HG03060 (cell line): ENCODE data around the gene SEMA4A.

Experiments used
- ATAC-seq: cut with Tn5 transposase; IDR thresholded peaks from one replicate; pipeline ENCODE4 v1.9.1; 2021; ENCODE audit warnings: low read depth, moderate number of reproducible peaks; ENCODE audit not compliant: unreplicated experiment

Gene SEMA4A

DNA sequence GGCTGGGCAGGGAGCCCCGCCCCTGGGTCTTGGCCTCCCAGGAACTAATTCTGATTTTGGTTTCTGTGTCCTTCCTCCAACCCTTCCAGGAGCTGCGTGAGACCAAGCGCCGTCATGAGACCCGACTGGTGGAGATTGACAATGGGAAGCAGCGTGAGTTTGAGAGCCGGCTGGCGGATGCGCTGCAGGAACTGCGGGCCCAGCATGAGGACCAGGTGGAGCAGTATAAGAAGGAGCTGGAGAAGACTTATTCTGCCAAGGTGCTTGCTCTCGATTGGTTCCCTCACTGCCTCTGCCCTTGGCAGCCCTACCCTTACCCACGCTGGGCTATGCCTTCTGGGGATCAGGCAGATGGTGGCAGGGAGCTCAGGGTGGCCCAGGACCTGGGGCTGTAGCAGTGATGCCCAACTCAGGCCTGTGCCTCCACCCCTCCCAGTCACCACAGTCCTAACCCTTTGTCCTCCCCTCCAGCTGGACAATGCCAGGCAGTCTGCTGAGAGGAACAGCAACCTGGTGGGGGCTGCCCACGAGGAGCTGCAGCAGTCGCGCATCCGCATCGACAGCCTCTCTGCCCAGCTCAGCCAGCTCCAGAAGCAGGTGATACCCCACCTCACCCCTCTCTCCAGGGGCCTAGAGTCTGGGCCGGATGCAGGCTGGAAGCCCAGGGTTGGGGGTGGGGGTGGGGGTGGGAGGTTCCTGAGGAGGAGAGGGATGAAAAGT lies 18.5 kb upstream of the SEMA4A start:
- ATAC-seq, result no peak

DNA sequence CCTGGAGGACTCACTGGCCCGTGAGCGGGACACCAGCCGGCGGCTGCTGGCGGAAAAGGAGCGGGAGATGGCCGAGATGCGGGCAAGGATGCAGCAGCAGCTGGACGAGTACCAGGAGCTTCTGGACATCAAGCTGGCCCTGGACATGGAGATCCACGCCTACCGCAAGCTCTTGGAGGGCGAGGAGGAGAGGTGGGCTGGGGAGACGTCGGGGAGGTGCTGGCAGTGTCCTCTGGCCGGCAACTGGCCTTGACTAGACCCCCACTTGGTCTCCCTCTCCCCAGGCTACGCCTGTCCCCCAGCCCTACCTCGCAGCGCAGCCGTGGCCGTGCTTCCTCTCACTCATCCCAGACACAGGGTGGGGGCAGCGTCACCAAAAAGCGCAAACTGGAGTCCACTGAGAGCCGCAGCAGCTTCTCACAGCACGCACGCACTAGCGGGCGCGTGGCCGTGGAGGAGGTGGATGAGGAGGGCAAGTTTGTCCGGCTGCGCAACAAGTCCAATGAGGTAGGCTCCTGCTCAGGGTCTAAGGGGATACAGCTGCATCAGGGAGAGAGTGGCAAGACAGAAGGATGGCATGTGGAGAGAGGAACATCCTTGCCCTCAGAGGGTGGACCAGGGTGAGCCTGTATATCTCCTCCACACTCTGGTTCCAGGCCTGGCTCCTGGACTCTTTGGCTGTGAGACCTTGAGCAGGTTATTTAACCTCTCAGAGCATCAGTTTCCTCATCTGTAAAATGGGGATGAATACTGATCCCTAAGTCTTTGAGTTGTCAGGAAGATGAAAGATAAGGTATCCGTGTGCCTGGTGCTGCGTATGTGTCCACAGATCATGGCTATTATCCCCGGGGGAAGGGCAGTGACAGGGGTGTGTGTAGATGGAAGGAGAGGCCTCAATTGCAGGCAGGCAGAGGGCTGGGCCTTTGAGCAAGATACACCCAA lies 17.2 kb upstream of the SEMA4A start:
- ATAC-seq, result no peak

DNA sequence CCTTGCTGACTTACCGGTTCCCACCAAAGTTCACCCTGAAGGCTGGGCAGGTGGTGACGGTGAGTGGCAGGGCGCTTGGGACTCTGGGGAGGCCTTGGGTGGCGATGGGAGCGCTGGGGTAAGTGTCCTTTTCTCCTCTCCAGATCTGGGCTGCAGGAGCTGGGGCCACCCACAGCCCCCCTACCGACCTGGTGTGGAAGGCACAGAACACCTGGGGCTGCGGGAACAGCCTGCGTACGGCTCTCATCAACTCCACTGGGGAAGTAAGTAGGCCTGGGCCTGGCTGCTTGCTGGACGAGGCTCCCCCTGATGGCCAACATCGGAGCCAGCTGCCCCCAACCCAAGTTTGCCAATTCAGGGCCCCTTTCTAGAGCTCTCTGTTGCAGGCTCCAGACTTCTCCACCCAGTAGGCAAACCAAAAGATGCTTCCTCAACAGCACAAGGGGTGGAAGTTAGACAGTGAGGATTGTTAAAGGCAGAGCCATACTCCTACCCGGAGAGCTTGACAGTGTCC lies 16.4 kb upstream of the SEMA4A start:
- no peak for ATAC-seq

DNA sequence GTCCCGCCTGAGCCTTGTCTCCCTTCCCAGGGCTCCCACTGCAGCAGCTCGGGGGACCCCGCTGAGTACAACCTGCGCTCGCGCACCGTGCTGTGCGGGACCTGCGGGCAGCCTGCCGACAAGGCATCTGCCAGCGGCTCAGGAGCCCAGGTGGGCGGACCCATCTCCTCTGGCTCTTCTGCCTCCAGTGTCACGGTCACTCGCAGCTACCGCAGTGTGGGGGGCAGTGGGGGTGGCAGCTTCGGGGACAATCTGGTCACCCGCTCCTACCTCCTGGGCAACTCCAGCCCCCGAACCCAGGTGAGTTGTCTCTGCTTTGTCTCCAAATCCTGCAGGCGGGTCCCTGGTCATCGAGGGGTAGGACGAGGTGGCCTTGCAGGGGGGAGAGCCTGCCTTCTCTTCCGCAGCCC lies 14.9 kb upstream of the SEMA4A start:
- ATAC-seq, result no peak

DNA sequence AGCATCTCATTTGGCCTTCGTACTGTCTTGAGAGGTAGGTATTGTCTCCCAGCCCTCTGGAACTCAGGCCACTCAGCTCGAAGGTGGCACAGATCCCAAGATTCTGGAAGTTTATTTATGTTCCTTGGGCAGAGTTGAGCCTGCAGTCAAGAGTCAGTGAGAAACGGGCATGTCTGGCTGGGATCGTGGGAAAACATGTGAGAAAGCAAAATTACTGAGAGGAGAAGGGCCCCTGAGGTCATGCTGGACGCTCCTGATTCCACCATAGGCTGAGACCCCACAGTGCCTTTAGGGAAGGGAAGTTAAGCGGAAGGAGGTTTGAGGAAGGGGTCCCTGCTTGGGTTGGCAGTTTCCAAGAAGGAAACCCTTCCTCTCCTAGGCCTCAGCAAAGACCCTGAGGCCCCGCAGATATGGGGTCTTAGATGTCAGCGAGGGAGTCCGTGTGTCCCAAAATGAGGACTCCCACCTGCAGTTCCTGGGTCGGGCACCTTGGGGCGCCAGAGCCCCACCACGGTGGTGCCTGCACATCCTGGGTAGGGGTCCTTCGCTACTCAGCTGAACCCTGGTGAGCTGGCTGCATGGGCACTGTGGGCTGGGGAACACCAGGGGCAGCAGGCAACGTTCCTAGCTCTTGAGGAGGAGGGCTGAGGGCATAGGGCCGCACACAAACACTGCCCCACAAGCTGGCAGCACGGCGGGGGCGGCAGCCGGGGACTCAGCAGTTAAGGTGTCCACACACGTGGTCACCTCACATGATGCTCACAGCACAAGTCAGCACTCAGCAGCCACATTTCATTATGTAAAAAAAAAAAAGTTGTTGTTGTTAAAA lies 12.3 kb upstream of the SEMA4A start:
- ATAC-seq, result no peak

DNA sequence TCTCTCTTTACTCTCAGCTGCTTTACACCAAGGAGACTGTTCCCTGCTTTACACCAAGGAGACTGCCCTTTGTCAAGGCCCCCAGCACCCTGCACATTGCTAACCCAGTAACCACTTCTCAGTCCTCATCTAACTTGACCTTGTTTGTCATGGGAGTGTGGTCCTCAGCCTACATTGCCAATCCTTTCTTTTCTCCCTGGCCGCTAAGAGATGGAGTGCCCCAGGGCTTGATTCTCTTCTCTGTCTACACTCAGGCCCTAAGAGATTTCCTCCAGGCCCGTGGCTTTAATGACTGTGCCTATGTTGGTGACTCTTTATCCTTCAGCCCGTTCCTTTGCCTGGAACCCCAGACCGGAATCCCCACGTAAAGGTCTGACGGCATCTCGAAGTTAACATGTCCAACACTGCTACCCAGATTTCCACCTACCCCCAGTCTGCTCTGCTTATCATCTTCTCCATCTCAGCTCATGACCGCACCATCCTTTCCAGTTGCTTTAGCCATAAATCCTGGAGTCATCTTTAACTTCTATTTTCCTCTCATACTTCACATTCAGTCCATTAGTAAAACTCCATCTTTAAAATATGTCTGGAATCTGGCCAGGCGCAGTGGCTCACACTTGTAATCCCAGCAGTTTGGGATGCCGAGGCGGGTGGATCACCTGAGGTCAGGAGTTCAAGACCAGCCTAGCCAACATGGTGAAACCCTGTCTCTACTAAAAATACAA lies 9.5 kb upstream of the SEMA4A start:
- ATAC-seq, result no peak

DNA sequence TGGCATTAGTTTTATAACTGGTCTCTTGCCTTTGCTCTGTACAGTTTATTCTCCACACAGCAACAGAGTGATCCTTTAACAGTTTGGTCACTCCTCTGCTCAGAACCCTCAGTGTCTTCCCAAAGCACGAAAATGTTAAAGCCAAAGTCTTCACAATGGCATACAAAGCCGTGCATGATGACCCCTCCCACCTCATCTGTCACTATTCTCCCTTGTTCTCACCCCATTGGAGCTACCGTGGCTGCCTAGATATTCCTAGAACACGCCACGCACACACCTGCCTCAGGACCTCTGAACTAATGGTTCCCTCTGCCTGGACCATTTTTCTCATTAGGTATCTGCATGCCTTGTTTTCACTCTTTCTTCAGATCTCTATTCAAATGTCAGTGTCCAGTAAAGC lies 8.6 kb upstream of the SEMA4A start:
- ATAC-seq, result no peak

DNA sequence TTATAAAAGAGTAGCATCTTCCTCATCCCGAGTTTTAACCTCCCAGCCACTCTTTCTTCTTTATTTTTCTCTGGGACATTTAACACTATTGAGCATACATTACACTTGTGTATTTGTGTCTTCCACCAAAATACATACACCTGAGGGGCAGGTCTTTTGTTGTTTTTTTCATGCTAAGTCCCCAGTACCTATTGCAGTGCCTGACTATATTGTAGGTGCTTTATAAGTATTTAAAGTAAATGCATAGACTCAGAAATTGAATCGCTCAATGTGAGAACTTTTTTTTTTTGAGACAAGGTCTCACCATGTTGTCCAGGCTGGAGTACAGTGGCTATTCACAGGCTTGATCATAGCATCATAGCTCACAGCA lies 7.8 kb upstream of the SEMA4A start:
- no peak for ATAC-seq

DNA sequence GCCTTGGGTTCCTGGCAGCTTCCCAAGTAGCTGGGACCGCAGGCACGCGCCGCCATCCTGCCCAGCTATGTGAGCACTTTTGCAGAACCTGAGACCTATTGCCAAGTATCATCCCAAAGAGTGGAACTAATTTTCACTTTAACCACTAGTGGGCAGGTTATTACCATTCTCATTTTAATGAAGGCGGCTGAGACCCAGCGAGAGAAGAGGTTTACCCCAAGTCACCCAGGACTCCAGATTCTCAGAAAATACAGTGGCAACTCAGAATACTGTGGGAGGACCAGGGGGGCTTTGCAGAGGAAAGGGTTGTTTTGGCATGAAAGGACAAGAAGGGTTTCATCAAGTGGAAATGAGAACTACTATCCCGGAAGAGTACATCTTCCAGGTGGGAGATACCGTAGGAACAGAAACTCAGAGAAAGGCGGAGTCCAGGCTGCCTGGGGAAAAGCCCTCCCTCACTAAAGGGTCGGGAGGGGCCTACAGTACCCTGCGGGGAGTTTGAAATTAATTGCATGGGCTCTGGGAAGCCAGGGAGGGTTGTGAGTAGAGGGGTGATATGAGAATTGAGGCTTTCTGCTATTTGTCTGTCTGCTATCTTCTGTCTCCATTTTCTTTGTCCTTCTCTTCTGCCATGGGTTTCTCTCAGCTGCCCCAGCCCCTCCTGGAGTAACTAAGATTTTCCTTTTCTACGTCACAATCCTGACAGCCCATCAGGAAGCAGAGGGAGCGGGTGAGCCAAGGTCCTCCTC lies 7.2 kb upstream of the SEMA4A start:
- no peak for ATAC-seq

DNA sequence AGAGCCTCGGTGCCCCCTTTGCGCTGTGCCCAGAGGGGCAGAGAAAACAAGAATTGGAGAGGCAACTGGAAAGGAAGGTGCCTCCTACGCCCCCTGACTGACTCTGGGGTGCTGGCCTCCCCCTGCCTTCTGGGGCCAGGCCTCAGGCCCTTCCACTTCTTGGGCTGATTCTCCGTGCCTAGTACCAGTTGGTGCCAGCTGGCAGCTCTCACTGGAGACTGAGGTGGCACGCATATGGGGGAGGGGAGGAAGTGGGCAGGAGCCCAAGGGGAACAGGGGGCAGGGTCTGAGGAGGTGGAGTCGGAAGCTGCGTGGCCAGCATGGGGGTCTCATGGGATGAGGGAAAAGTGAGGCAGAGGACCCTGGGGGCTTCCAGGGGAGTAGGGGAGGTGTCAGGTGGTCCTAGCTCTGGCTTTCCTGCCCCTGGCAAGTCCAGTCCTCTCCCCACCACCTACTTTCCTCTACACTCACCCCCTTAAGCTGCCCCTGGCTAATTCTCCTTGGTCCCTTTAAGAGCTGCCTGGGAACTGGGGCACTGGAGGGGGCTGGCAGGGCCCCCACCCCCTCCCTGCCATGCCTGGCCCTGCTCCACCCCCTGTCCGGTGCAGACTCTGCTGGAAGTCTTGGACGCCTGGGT lies 6.5 kb upstream of the SEMA4A start:
- no peak for ATAC-seq

DNA sequence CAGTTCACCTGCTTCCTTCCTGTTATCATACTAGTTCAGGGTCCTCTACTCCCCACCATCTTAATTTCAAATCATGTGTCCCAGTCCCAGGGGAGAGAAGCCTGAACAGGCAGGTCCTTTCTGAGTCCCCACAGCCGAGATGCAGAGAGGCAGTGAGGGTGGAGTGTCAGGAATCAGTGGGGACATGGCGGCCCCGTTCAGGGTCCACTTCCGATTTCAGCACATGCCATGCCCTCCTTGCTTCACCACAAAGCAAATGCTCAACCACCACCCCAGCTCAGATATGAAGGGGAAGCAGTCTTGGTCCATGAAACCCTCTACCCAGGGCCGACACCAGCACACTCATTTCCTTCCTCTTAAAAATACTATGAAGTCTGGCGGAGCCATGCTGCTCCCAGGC lies 5.2 kb upstream of the SEMA4A start:
- no peak for ATAC-seq

DNA sequence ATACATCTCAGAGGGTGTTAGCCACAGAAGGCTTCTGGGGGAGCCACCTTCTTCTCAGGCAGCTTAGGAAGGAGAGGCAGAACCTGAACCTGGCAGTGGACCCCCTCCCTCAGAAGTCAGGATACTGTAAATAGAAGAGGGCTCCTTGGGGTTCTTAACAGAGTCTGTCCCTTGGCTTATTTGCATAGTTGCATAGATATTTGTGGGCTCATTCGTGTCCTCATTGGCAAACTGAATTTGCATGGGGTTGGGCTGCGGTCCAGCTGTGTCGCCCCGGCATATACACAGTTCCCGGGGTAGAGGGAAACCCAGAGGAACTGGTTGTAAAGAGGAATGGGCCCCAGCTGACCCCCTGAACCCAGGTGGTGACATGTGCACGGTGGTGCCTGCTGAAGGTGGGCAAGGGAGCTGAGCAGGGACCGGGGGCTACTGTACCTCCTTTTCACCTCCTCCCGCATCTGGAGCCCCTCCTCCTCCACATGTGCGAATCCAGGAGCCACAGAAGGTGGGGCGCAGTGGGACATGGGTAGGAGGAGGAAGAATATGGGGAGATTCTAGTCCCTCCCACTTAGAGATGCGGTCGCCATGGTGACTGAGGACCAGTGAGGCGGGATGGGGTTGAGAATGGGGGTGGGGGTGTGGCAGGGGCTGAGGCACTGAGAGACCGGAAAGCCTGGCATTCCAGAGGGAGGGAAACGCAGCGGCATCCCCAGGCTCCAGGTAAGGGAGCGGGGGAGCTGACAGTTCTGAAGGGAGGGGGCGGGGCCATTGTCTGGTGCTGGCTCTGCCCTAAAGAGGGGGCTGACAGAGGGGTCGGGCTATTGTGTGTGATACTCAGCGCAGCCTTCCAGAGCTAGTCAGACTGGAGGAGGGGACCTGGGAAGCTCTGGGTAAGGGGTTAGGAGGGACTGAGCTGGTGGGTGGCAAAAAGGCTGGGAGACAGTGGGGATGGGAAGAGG lies 3.7 kb upstream of the SEMA4A start:
- ATAC-seq, result peak; percentile 27

DNA sequence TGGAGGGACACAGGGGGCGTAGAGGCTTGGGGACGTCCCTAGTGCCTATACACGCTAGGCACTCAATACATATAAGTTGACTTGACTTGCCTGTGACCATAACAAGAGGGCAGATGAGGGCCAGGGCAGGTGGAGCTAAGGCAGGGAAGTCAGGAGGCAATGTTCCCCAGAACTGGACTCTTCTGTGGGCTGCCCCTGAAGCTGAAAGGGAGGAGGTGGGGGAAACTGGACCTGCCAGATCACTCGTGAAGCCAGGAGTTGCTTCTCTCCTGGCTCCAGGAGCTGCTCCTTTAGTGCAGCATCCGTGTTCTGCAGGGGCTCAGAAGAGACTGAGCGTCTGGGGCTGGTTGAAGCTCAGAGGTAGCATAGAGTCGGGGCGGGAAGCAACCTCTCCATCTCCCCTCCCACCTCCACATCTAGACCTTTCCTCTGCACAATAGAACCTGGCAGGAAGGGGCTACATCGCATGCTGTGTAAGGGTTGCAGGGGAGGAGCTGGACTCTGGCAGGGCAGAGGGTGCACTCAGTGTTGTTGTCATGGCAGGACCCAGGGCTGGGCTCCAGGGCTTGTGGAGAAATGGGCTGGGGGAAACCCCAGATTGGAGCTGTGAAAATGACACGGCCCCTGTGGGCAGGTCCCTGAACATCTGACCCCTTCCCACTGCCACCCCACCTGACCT lies 2.9 kb upstream of the SEMA4A start:
- no peak for ATAC-seq

DNA sequence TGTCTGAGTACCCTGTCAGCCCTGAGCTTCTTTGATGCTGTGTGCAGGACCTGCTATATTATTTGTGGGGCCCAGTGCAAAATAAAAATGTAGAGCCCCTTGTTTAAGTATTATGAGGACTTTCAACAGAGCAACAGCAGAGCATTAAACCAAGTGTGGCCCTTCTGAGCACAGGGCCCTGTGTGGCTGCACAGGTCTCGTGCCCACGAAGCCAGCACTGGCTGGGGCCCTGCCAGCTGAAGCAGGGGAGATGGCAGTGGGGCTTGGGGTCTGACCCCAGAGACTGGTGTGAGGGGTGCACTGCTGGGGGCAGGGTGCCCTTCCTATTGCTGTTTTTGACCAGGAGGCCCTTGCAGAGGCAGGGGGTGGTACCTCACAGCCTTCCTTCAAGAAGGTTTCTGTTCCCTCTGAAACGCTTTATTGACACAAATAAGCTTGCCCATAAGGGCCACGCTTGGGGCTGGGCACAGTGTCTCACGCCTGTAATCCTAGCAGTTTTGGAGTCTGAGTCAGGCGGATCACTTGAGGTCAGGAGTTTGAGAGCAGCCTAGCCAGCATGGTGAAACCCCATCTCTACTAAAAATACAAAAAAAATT lies 2.2 kb upstream of the SEMA4A start:
- ATAC-seq, result no peak

DNA sequence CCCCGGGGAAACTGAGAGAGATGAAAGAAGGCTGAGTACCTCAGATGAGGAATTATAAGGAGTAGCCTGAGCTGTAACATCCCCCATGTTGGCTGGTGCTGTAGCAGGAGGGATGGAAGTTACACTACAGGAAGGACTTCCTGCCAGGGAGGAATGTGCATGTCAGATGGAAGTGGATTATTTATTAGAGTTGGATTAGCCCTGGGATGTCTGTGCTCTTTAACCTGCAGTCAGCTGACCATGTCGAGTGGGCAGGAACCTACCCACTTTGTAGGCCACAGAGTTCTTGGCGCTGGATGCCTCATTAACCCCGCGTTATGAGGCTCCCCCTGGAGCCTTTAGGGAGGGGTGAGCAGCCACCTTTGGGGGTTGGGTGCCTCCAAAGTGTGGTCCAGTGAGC lies 757 bp upstream of the SEMA4A start:
- no peak for ATAC-seq

DNA sequence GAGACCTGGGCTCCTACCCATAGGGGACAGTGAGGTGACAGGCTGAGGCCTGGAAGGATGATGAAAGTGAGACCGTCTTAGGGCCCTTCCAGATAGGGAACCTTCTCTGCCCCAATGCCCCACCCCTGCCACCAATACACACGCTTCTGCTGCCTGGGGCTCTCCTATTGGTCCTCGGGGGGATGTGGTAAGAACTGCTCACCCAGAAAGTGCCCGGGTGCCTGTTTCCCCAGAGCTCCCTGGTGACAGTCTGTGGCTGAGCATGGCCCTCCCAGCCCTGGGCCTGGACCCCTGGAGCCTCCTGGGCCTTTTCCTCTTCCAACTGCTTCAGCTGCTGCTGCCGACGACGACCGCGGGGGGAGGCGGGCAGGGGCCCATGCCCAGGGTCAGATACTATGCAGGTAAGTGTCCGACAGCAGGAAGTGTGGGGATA lies 948 bp downstream of the SEMA4A start:
- ATAC-seq, result no peak
